Renal pelvis (tissue), 12 donors: ENCODE results near the gene SPHK1. TPM values are rescaled to one million over a fixed set of nuclear protein-coding genes. Genes with fewer than 3 reads are reported as not detected.
"Not testable (repeated sequence)": the region's sequence is repeated elsewhere in the genome, so short reads cannot be mapped to it uniquely, and the experiment has no call there.

Experiments
- DNase-seq: peaks from one replicate; pipeline ENCODE4 v3.0.0-alpha.2; 2013
- long read RNA-seq, 16 experiments: transcript quantifications; one replicate each; lab custom pipeline, GENCODE V29; 2026
- polyA plus RNA-seq, 3 donors: library from polyadenylated mRNA; unstranded; fragments of 120-200 nt; gene quantifications; one replicate each; pipeline ENCODE4 v1.2.1, GENCODE V29; 2013; ENCODE audit not compliant: insufficient read length in 3 of 3

SPHK1 gene
- polyA plus RNA-seq: 1 to 10 TPM; 2.7 to 4.9 (median 4.9) TPM
- long read RNA-seq, donor 1, partial matches to known transcripts: 0 of 1 reads
- long read RNA-seq, donor 1, other reads (novel, unspliced or antisense): 0 of 1 reads
- long read RNA-seq, donor 2, partial matches to known transcripts: 9 of 53 reads
- long read RNA-seq, donor 2, other reads (novel, unspliced or antisense): 43 of 53 reads
- long read RNA-seq, donor 3, partial matches to known transcripts: 0 of 3 reads
- long read RNA-seq, donor 3, other reads (novel, unspliced or antisense): 0 of 3 reads
- long read RNA-seq, donor 4: 0 reads
- long read RNA-seq, donor 5, partial matches to known transcripts: 0 of 4 reads
- long read RNA-seq, donor 5, other reads (novel, unspliced or antisense): 0 of 4 reads
- long read RNA-seq, donor 6, partial matches to known transcripts: 11 of 11 reads
- long read RNA-seq, donor 6, other reads (novel, unspliced or antisense): 0 of 11 reads
- long read RNA-seq, donor 7, partial matches to known transcripts: 0 of 3 reads
- long read RNA-seq, donor 7, other reads (novel, unspliced or antisense): 0 of 3 reads
- long read RNA-seq, donor 8, partial matches to known transcripts: 0 of 1 reads
- long read RNA-seq, donor 8, other reads (novel, unspliced or antisense): 0 of 1 reads
- long read RNA-seq, donor 9, partial matches to known transcripts: 0 of 3 reads
- long read RNA-seq, donor 9, other reads (novel, unspliced or antisense): 0 of 3 reads
- long read RNA-seq, donor 10, partial matches to known transcripts: 0 of 3 reads
- long read RNA-seq, donor 10, other reads (novel, unspliced or antisense): 0 of 3 reads
- long read RNA-seq, donor 11: 0 reads
- long read RNA-seq, donor 12: 0 reads
- long read RNA-seq, donor 13, partial matches to known transcripts: 0 of 1 reads
- long read RNA-seq, donor 13, other reads (novel, unspliced or antisense): 0 of 1 reads
- long read RNA-seq, donor 14: 0 reads
- long read RNA-seq, donor 15: 0 reads
- long read RNA-seq, donor 16, partial matches to known transcripts: 0 of 3 reads
- long read RNA-seq, donor 16, other reads (novel, unspliced or antisense): 0 of 3 reads

DNA sequence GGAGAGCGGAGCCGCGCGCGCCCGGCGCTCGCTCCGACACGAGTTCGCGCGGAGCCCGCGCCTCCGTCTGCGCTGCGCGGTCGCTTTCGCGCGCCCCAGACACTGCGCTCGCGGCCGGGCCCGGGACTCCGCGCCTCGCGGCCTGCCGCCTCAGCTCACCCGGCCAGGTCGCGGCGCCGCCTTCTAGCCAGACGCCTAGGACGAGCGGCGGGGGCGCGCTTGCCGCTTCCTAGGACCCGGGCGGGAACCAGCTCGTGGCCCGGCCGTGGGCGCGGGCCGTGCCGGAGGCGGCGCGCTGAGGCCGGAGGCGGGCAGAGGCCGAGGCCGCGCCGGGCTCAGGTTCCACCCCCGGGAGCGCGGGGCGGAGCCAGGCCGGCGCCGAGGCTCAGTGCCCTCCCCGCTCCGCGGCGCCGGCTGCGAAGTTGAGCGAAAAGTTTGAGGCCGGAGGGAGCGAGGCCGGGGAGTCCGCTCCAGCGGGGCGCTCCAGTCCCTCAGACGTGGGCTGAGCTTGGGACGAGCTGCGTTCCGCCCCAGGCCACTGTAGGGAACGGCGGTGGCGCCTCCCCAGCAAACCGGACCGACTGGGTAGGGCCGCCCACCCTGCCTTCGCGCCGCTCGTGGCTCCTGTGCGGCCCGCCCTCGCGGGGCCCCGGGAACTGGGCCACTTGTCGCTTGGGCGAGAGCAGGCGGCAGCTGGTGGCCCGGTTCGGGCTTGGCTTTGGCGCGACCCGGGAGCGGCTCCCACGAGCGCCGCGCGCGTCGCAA, at the start of gene SPHK1:
Gene SPHK1 (plus strand): TSS at position 388 of the 765 bp plus-strand sequence. CDS start 1,036 bp downstream, outside the sequence.
- no peak for DNase-seq

DNA sequence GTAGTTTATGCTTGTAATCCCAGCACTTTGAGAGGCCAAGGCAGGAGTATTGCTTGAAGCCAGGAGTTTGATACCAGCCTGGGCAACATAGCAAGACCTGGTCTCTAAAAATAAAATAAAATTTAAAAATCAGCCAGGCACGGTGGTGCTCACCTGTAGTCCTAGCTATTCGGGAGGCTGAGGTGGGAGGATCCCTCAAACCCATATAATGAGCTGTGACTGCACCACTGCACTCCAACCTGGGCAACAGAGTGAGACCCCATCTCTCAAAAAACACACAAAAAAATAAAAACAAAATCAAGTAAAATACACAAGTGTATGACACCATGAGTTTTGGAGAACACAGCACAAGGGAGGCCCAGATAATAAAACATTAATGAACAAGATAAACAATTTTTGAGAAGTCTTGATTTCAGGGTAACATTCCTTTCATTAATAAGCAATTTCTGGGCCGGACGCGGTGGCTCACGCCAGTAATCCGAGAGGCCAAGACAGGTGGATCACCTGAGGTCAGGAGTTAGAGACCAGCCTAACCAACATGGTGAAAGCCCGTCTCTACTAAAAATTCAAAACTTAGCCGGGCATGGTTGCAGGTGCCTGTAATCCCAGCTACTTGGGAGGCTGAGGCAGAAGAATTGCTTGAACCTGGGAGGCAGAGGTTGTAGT, 48.6 kb upstream of the SPHK1 start:
- no peak for DNase-seq

GRCh38 chr17:76336756-76337412, 47.5 kb upstream of the SPHK1 start:
- DNase-seq: no peak

DNA sequence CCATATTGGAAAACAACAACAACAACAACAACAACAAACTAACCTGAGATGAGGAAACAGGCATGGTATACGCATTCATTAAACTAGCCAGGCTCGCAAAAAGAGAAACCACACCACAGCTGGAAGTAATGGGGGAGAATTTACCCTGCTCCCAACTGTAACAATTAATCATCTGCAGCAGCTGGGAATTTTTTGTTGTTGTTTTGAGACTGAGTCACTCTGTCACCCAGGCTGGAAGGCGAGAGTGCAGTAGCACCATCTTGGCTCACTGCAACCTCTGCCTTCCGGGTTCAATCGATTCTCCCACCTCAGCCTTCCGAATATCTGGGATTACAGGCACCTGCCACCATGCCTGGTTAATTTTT, 47.0 kb upstream of the SPHK1 start:
- no peak for DNase-seq

DNA sequence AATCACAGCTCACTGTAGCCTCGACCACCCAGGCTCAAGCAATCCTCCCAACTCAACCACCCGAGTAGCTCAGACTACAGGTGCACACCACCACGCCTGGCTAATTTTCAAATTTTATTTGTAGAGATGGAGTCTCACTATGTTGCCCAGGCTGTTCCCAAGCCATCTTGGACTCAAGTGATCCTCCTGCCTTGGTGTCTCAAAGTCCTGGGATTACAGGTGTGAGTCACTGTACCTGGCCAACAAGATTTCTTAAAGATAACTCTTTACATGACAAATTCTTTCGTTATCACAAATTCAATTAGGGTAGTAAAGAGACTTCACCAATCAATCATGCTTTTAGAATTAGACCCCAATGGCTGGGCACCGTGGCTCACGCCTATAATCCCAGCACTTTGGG, 43.1 kb upstream of the SPHK1 start:
- DNase-seq: no peak

DNA sequence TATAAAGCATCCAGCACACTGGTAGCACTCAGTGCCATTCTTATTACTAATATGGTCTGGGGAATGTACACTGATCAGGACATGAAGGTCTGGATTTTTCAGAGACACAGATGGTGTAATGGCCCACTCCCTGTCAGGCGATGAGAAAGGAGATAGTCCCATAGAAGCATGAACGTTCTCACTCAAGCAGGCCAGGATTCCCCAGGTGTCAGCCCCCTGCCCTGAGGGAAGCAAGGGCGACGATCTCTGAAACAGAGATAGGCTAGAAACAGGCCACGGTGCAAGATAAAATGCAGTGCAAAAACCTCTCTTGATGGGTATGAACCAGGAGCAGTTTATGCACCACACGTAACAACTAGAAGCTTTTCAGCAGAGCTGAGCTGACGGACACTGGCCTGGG, 41.3 kb upstream of the SPHK1 start:
- DNase-seq: no peak

DNA sequence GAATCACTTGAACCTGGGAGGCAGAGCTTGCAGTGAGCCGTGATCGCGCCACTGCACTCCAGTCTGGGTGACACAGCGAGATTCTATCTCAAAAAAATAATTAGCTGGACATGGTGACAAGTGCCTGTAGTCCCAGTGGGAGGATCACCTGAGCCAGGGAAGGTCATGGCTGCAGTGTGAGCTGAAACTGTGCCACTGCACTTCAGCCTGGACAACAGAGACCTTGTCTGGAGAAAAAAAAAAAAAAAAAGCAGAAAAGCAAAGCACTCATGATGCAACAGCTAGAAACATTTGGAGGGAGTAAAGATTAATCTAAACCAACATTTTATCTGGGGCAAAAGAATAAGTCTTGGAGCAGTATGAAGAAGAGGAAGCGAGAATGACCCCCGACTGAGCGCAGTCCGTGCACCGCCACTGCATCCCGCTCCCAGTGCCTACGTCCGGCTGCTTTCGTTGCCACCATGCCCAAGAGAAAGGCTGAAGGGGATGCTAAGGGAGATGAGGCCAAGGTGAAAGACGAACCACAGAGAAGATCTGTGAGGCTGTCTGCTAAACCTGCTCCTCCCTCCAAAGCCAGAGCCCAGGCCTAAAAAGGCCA, 38.9 kb upstream of the SPHK1 start:
- no peak for DNase-seq

GRCh38 chr17:76346936-76347335, 37.5 kb upstream of the SPHK1 start:
- not testable (repeated sequence) for DNase-seq

GRCh38 chr17:76350463-76350862, 33.9 kb upstream of the SPHK1 start:
- no peak for DNase-seq

DNA sequence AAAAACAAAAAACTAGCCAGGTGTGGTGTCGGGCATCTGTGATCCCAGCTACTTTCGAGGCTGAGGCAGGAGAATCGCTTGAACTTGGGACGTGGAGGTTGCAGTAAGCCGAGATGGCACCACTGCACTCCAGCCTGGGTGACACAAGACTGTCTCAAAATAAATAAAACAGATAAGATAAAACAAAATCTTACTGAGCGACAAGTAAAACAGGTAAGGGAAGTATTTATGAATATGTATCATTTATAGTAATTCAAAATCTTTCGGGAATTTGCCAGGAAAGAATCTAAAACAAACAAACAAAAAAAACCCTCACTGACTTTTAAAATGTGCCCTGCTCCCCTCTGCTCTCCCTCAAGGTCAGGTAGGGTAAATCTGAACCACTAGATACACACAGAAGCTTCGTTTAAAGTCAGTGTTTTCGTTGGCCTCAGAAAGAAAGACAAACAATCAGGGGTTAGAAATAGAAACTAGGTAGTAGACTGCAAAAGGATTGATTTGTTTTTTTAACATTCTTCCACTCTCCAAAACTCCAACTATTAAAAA, 32.8 kb upstream of the SPHK1 start:
- no peak for DNase-seq

DNA sequence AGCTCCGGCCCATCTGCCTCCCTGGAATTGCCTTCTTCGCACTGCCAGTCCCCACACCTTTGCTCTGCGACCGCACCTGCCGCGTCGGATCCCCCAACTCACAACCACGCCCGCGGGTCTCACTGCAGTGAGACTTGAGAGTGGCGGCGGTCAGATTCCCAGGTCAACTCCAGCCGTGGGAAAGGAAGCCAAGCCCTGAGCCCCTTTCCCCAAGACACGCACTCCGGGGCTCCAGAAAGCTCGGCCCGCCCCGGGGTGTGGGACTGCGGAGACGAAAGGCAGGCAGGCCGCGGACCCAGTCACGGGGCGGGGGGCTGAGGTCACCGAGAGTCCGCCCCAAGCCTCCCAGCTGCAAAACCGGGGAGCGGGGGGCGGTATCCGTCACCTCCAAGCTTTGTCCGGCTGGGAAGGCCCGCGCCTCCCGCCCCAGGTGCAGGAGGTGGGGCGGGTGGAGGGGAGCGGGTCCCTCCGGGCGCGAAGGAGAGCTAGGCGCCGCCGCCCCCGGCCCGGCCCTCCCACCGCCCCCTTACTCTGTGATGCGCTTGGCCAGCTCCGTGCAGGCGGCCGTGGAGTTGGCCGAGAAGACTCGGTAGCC, 31.3 kb upstream of the SPHK1 start:
- DNase-seq: no peak

GRCh38 chr17:76353599-76354316, 30.7 kb upstream of the SPHK1 start, which contains the start of gene PRPSAP1:
TSS of gene PRPSAP1 (minus strand) at chr17:76353916. CDS start at chr17:76353703, 213 bp downstream.
- DNase-seq: peak; percentile 90

- DNase-seq: no peak
Measured at GRCh38 chr17:76354317-76354729, 30.1 kb upstream of the SPHK1 start.

DNA sequence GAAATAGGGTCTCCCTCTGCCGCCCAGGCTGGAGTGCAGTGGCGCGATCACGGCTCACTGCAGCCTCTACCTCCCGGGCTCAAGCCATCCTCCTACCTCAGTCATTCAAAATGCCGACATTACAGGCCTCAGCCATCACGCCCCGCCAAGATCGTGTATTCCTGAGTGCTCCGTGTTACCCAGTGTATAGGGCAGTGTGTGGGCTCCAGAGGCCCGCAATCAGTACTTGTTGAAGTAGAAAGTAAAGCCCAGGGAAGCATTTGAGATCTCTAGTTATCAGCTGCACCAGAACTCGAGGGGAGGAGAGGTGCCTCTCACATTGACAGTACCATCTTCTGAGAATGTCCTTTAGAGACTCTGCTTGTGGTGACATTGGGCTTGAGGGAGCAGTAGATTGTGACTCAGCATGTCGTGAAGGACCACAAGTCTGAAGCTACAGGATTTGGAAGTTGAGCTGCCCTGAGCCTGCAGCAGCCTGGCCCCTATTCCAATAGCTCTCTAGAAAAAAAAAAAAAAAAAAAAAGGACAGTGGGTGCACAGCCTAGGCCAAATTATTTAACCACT, 29.6 kb upstream of the SPHK1 start:
- no peak for DNase-seq

DNA sequence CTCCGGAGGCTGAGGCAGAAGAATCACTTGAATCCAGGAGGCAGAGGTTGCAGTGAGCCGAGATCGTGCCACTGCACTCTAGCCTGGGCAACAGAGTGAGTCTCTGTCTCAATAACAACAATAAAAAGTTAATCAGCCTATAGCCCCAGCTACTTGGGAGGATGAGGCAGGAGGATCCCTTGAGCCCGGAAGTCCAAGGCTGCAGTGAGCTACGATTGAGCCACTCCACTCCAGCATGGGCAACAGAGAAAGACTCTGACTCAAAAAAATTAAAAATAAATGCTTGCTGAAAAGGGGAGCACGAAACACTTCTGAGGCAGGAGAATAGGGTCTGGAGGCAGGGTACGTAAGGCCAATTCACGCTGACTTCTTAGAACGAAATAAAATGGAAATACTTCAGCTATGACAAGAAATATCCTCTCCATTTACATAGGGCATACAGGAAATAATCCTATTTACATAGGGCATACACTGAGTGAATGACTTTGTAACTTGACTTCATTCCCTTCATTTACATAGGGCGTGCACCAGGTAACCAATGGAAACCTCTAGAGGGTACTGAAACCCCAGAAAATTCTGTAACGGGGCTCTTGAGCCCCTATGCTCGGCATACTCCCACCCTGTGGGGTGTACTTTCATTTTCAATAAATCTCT, 27.5 kb upstream of the SPHK1 start:
- no peak for DNase-seq

DNA sequence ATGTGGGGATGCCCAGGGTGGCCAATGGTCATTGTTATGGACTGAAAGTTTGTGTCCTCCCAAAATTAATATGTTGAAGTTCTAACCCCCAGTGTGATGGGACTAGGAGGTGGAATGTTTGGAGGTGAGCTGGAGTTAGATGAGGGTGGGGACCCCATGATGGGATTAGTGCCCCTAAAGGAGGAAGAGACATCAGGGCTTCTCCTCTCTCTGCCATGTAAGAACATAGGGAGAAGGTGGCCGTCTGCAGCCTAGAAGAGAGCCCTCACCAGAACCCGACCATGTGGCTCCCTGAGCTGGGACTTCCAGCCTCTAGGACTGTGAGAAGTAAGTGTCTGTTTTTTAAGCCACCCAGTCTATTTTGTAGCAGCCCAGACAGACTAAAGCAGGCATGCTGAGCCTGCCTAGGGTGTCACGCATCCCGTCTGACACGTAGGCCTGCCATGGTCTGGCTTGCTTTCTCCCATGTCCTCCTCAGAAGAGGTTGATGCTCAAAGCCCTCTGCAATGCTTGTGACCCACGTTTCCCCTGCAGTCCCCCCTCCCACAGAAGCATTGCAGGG, 26.7 kb upstream of the SPHK1 start:
- DNase-seq: no peak

GRCh38 chr17:76359375-76359774, 25.0 kb upstream of the SPHK1 start:
- no peak for DNase-seq
